ENCODE measurements around the gene KRCC1. TPM values are rescaled to one million over a fixed set of nuclear protein-coding genes. Genes with fewer than 3 reads are reported as not detected.
"Not testable (repeated sequence)": the region's sequence is repeated elsewhere in the genome, so short reads cannot be mapped to it uniquely, and the experiment has no call there.

Gene KRCC1
- total and polyA plus RNA-seq, 9 of the 15 experiments (the other 6 are each of a cell fraction or from before 2014, with no cell fraction given): 1.9 to 6.0 (median 2.2) TPM

GRCh38 chr2:87994304-87994850, 61.2 kb downstream of the KRCC1 start:
- H3K27ac ChIP-seq (ENCODE audit: extremely low read depth, low read depth, low read length); H3K9me1 ChIP-seq (ENCODE audit: control insufficient read depth, insufficient read depth, low read length); H3K9me3 ChIP-seq (replicated peaks; ENCODE audit: control insufficient read depth, insufficient read depth, low read depth, low read length); H3K9ac ChIP-seq (ENCODE audit: insufficient read depth in 1 of 2, low read depth in 2 of 2, low read length in 2 of 2); ATAC-seq; H3K27me3 ChIP-seq (ENCODE audit: control insufficient read depth in 2 of 2, insufficient read depth in 2 of 2, low read length in 2 of 2); FAIRE-seq; CTCF ChIA-PET (ENCODE audit: low intra/inter-chr PET ratio); H3K4me1 ChIP-seq (replicated peaks in 1 of 2; ENCODE audit: control insufficient read depth in 2 of 2, insufficient read depth in 2 of 2, low read length in 2 of 2); H3K79me2 ChIP-seq (ENCODE audit: control insufficient read depth, insufficient read depth, low read length); H4K20me1 ChIP-seq (replicated peaks; ENCODE audit: control insufficient read depth, insufficient read depth, low read length); DNase-seq (ENCODE audit: extremely low read depth in 1 of 4, low spot score in 3 of 4); H3K4me2 ChIP-seq (ENCODE audit: insufficient read depth, low read length); H3K4me3 ChIP-seq; H2AFZ ChIP-seq (ENCODE audit: low read depth, low read length); H3K36me3 ChIP-seq (ENCODE audit: control insufficient read depth, insufficient read depth, low read length); BruUV-seq (replicated peaks); intact Hi-C loops (cut with micrococcal nuclease); POLR2A ChIA-PET: not testable (repeated sequence)
- 22% methylated on average over 5 of the region's 7 CpGs for WGBS (ENCODE audit: insufficient coverage, low coverage, missing lambda C conversion rate)
- in situ Hi-C loops (cut with MboI): loop anchor here (5.0 kb wide), 1 partner anchor 1092 kb away; no protein-coding TSS in a partner anchor

- H3K9me1 ChIP-seq (ENCODE audit: control insufficient read depth, insufficient read depth, low read length); H3K79me2 ChIP-seq (ENCODE audit: control insufficient read depth, insufficient read depth, low read length); H3K9me3 ChIP-seq (replicated peaks; ENCODE audit: control insufficient read depth, insufficient read depth, low read depth, low read length); H3K27ac ChIP-seq (ENCODE audit: extremely low read depth, low read depth, low read length); ATAC-seq; POLR2A ChIA-PET; H3K36me3 ChIP-seq (ENCODE audit: control insufficient read depth, insufficient read depth, low read length); H2AFZ ChIP-seq (ENCODE audit: low read depth, low read length); intact Hi-C loops (cut with micrococcal nuclease); CTCF ChIA-PET (ENCODE audit: low intra/inter-chr PET ratio); H3K27me3 ChIP-seq (ENCODE audit: control insufficient read depth in 2 of 2, insufficient read depth in 2 of 2, low read length in 2 of 2); H3K4me1 ChIP-seq (replicated peaks in 1 of 2; ENCODE audit: control insufficient read depth in 2 of 2, insufficient read depth in 2 of 2, low read length in 2 of 2); H3K9ac ChIP-seq (ENCODE audit: insufficient read depth in 1 of 2, low read depth in 2 of 2, low read length in 2 of 2); H3K4me3 ChIP-seq; H4K20me1 ChIP-seq (replicated peaks; ENCODE audit: control insufficient read depth, insufficient read depth, low read length); DNase-seq (ENCODE audit: extremely low read depth in 1 of 4, low spot score in 3 of 4); H3K4me2 ChIP-seq (ENCODE audit: insufficient read depth, low read length); BruUV-seq (replicated peaks); FAIRE-seq: not testable (repeated sequence)
- no CpG with 5 or more reads among the region's 3 CpGs for WGBS (ENCODE audit: insufficient coverage, low coverage, missing lambda C conversion rate)
- in situ Hi-C loops (cut with MboI): loop anchor here (5.0 kb wide), 1 partner anchor 1090 kb away; no protein-coding TSS in a partner anchor
Measured at GRCh38 chr2:87992569-87992968, 63.0 kb downstream of the KRCC1 start.

- H3K4me1 ChIP-seq (replicated peaks in 1 of 2; ENCODE audit: control insufficient read depth in 2 of 2, insufficient read depth in 2 of 2, low read length in 2 of 2); H3K27ac ChIP-seq (ENCODE audit: extremely low read depth, low read depth, low read length); POLR2A ChIA-PET; BruUV-seq (replicated peaks); in situ Hi-C loops (cut with MboI); H3K4me3 ChIP-seq; H4K20me1 ChIP-seq (replicated peaks; ENCODE audit: control insufficient read depth, insufficient read depth, low read length); H3K9me3 ChIP-seq (replicated peaks; ENCODE audit: control insufficient read depth, insufficient read depth, low read depth, low read length); DNase-seq (ENCODE audit: extremely low read depth in 1 of 4, low spot score in 3 of 4); H3K4me2 ChIP-seq (ENCODE audit: insufficient read depth, low read length); H2AFZ ChIP-seq (ENCODE audit: low read depth, low read length); H3K9me1 ChIP-seq (ENCODE audit: control insufficient read depth, insufficient read depth, low read length); H3K27me3 ChIP-seq (ENCODE audit: control insufficient read depth in 2 of 2, insufficient read depth in 2 of 2, low read length in 2 of 2); CTCF ChIA-PET (ENCODE audit: low intra/inter-chr PET ratio); H3K9ac ChIP-seq (ENCODE audit: insufficient read depth in 1 of 2, low read depth in 2 of 2, low read length in 2 of 2); H3K36me3 ChIP-seq (ENCODE audit: control insufficient read depth, insufficient read depth, low read length); H3K79me2 ChIP-seq (ENCODE audit: control insufficient read depth, insufficient read depth, low read length); FAIRE-seq; intact Hi-C loops (cut with micrococcal nuclease); ATAC-seq: not testable (repeated sequence)
- WGBS (ENCODE audit: insufficient coverage, low coverage, missing lambda C conversion rate): no CpG with 5 or more reads among the region's 1 CpG
Measured at GRCh38 chr2:87987473-87987872, 68.1 kb downstream of the KRCC1 start.

- whole genome bisulfite sequencing (ENCODE audit: insufficient coverage, low coverage, missing lambda C conversion rate): 8% methylated on average over 4 of the region's 5 CpGs
- H3K4me2 ChIP-seq (ENCODE audit: insufficient read depth, low read length); POLR2A ChIA-PET; H2AFZ ChIP-seq (ENCODE audit: low read depth, low read length); H3K4me3 ChIP-seq; H3K79me2 ChIP-seq (ENCODE audit: control insufficient read depth, insufficient read depth, low read length); H3K9me3 ChIP-seq (replicated peaks; ENCODE audit: control insufficient read depth, insufficient read depth, low read depth, low read length); H3K9ac ChIP-seq (ENCODE audit: insufficient read depth in 1 of 2, low read depth in 2 of 2, low read length in 2 of 2); CTCF ChIA-PET (ENCODE audit: low intra/inter-chr PET ratio); H4K20me1 ChIP-seq (replicated peaks; ENCODE audit: control insufficient read depth, insufficient read depth, low read length); intact Hi-C loops (cut with micrococcal nuclease); in situ Hi-C loops (cut with MboI); DNase-seq (ENCODE audit: extremely low read depth in 1 of 4, low spot score in 3 of 4); H3K36me3 ChIP-seq (ENCODE audit: control insufficient read depth, insufficient read depth, low read length); H3K27ac ChIP-seq (ENCODE audit: extremely low read depth, low read depth, low read length); H3K4me1 ChIP-seq (replicated peaks in 1 of 2; ENCODE audit: control insufficient read depth in 2 of 2, insufficient read depth in 2 of 2, low read length in 2 of 2); FAIRE-seq; H3K27me3 ChIP-seq (ENCODE audit: control insufficient read depth in 2 of 2, insufficient read depth in 2 of 2, low read length in 2 of 2); H3K9me1 ChIP-seq (ENCODE audit: control insufficient read depth, insufficient read depth, low read length); BruUV-seq (replicated peaks); ATAC-seq: not testable (repeated sequence)
Measured at GRCh38 chr2:87985902-87986301, 69.7 kb downstream of the KRCC1 start.
